Gastroesophageal sphincter (tissue), 3 donors: ENCODE data around the gene CASP10.

Experiments used
- CTCF ChIP-seq, 4 experiments: fragments of 200-600 bp in 2 of 4; fragments of 450-650 bp in 2 of 4; sonication (generic) in 1 of 4; IDR thresholded peaks; one replicate each; pipeline ENCODE4 v1.5.1; 2017 to 2019; ENCODE audit warnings: antibody characterized with exemption in 4 of 4, mild to moderate bottlenecking in 2 of 4, moderate library complexity in 2 of 4
- EP300 ChIP-seq: sonication (generic); formaldehyde crosslinking; IDR thresholded peaks from one replicate; pipeline ENCODE4 v1.6.1; 2017; ENCODE audit warnings: antibody characterized with exemption, mild to moderate bottlenecking
- POLR2A ChIP-seq, 2 donors: fragments of 450-650 bp; IDR thresholded peaks; one replicate each; pipeline ENCODE4 v1.6.1; 2017; ENCODE audit warnings: antibody characterized with exemption in 2 of 2, mild to moderate bottlenecking in 2 of 2, moderate library complexity in 1 of 2
- POLR2AphosphoS5 ChIP-seq: sonication (generic); formaldehyde crosslinking; IDR thresholded peaks from one replicate; pipeline ENCODE4 v1.6.1; 2017; ENCODE audit warnings: antibody characterized with exemption

DNA sequence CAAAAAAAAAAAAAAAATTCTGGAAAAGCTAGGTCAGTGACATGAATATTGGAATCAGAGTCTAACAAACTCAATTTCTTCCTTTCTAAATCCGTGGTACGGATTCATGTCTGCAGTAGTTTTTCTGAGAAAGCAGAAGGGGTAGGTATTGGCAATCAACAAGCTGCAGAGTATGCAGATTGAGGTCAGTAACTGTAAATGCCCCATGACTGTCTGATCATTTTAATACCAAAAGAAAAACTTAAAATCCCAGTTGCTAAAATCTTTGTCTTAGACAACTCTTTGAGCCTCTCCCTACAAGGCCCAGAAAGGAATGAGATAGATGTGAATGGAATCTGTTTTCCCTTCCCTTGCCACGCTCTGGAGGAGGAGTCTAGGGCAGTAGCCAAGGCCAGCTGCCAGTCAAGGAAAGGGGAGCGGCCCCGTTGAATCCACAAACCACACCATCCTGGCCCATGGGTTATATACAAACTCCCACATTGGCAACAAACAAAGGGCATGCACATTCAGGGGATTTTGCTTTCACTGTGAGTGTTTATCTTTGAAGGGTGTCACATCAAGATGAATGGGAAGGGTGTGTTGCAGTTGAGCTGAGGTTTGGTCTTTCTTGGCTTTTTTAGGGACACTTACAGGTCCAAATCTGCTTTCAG, 71.3 kb downstream of the CASP10 start:
- no peak for TF ChIP-seq POLR2A (IDR thresholded peaks at IDR 0.05)
- no peak for TF ChIP-seq CTCF (IDR thresholded peaks at IDR 0.05)
- no peak for TF ChIP-seq EP300
- no peak for TF ChIP-seq POLR2AphosphoS5
